Activated naive CD4-positive, alpha-beta T cell treated with anti-CD3 and anti-CD28 coated beads for 36 hours (primary cell): ENCODE results near the gene SLC2A8. TPM values are rescaled to one million over a fixed set of nuclear protein-coding genes. Genes with fewer than 3 reads are reported as not detected.

Source experiments
- CTCF ChIA-PET: fragments of 350-600 bp; sonication (Branson Sonifier 250); formaldehyde crosslinking; loops from one replicate; lab custom pipeline; 2021; ENCODE audit warnings: antibody characterized with exemption; lab: Charles Lee
- DNase-seq: peaks from one replicate; pipeline ENCODE4 v3.0.0-alpha.2; 2020
- H3K27ac Mint-ChIP-seq: one replicate; pipeline ENCODE4 v1.8.0; 2021; ENCODE audit warnings: mild to moderate bottlenecking, mixed read lengths
- H3K27me3 Mint-ChIP-seq: one replicate; pipeline ENCODE4 v1.8.0; 2021; ENCODE audit warnings: low read depth, mixed read lengths
- H3K36me3 Mint-ChIP-seq: one replicate; pipeline ENCODE4 v1.8.0; 2021; ENCODE audit warnings: low read depth, mixed read lengths
- H3K4me1 Mint-ChIP-seq: one replicate; pipeline ENCODE4 v1.8.0; 2021; ENCODE audit warnings: low read depth, mixed read lengths
- H3K4me3 Mint-ChIP-seq: one replicate; pipeline ENCODE4 v1.8.0; 2021; ENCODE audit warnings: mild to moderate bottlenecking, moderate library complexity, mixed read lengths
- H3K9me3 Mint-ChIP-seq: one replicate; pipeline ENCODE4 v1.8.0; 2021; ENCODE audit warnings: mixed read lengths
- intact Hi-C: fragments of 100-400 bp; cut with micrococcal nuclease; formaldehyde crosslinking; loops from one replicate; pipeline ENCODE4 v1.15.1; 2023
- total RNA-seq, 2 experiments: library from RNA; stranded (reverse); gene quantifications; one replicate each; pipeline ENCODE4 v1.2.3, GENCODE V29; 2021

Gene SLC2A8
- total RNA-seq, 2 experiments from 2014 or later: 3.4 TPM

GRCh38 chr9:127396253-127396807, 639 bp upstream of the SLC2A8 start:
- H3K27ac Mint-ChIP-seq: no peak overlapping the region
- no peaks in the 10 kb centered on the region for H3K36me3 Mint-ChIP-seq
- H3K4me3 Mint-ChIP-seq: peak overlapping the region; percentile 49
- peaks cover 9% of the 10 kb centered on the region for H3K4me1 Mint-ChIP-seq
- H3K27me3 Mint-ChIP-seq: peaks cover 74% of the 10 kb centered on the region
- no peak for DNase-seq
- intact Hi-C loops: loop anchor here (1.0 to 5.0 kb wide), 4 partner anchors 8 to 182 kb away; partner anchors contain the start of gene ZNF79
- CTCF ChIA-PET: interaction anchor here (1.0 to 1.7 kb wide), 5 partner anchors 8 to 181 kb away, joined by 3 to 6 read pairs (median 4); partner anchors contain the start of gene ZNF79
- H3K9me3 Mint-ChIP-seq: no peaks in the 10 kb centered on the region

GRCh38 chr9:127397646-127398274, 791 bp downstream of the SLC2A8 start:
- Mint-ChIP-seq H3K27me3 (peaks cover 69% of the 10 kb centered on the region), H3K9me3 (no peaks in the 10 kb centered on the region), H3K36me3 (no peaks in the 10 kb centered on the region)

GRCh38 chr9:127398275-127398647, 1.3 kb downstream of the SLC2A8 start:
- intact Hi-C loops: loop anchor here (5.0 kb wide), 1 partner anchor 36 kb away; no protein-coding TSS in a partner anchor
- Mint-ChIP-seq H3K4me1 (peaks cover 9% of the 10 kb centered on the region), H3K27me3 (peaks cover 64% of the 10 kb centered on the region), H3K4me3 (peak overlapping the region; percentile 61), H3K9me3 (no peaks in the 10 kb centered on the region), H3K36me3 (no peaks in the 10 kb centered on the region), H3K27ac (no peak overlapping the region)
- no peak for DNase-seq
- CTCF ChIA-PET: no interaction called here

More at GRCh38 chr9:127397646-127398274, 791 bp downstream of the SLC2A8 start:
- no peak overlapping the region for H3K27ac Mint-ChIP-seq
- intact Hi-C loops: loop anchor here (1.0 to 5.0 kb wide), 4 partner anchors 27 to 183 kb away; partner anchors contain the start of gene ZNF79
- peaks cover 9% of the 10 kb centered on the region for H3K4me1 Mint-ChIP-seq
- peak overlapping the region; percentile 61 for H3K4me3 Mint-ChIP-seq
- CTCF ChIA-PET: interaction anchor here (0.8 to 1.7 kb wide), 5 partner anchors 10 to 183 kb away, joined by 3 to 6 read pairs (median 3); partner anchors contain the start of gene ZNF79
- peak; percentile 46 for DNase-seq

GRCh38 chr9:127398715-127399400, 1.9 kb downstream of the SLC2A8 start:
- H3K4me3 Mint-ChIP-seq: no peak overlapping the region
- peaks cover 9% of the 10 kb centered on the region for H3K4me1 Mint-ChIP-seq
- no peaks in the 10 kb centered on the region for H3K36me3 Mint-ChIP-seq
- H3K9me3 Mint-ChIP-seq: no peaks in the 10 kb centered on the region
- no peak overlapping the region for H3K27ac Mint-ChIP-seq
- intact Hi-C loops: loop anchor here (5.0 kb wide), 1 partner anchor 37 kb away; no protein-coding TSS in a partner anchor
- no peak for DNase-seq
- H3K27me3 Mint-ChIP-seq: peaks cover 60% of the 10 kb centered on the region
- CTCF ChIA-PET: interaction anchor here (0.6 kb wide), 2 partner anchors 30 to 128 kb away, joined by 3 read pairs; no protein-coding TSS in a partner anchor

GRCh38 chr9:127399736-127400269, 2.8 kb downstream of the SLC2A8 start:
- Mint-ChIP-seq H3K4me3 (no peak overlapping the region), H3K27ac (no peak overlapping the region), H3K9me3 (no peaks in the 10 kb centered on the region), H3K27me3 (peaks cover 53% of the 10 kb centered on the region), H3K36me3 (no peaks in the 10 kb centered on the region), H3K4me1 (peaks cover 9% of the 10 kb centered on the region)
- CTCF ChIA-PET: interaction anchor here (0.6 kb wide), 1 partner anchor 40 kb away, joined by 5 read pairs; no protein-coding TSS in a partner anchor
- intact Hi-C loops: loop anchor here (5.0 kb wide), 1 partner anchor 38 kb away; no protein-coding TSS in a partner anchor
- no peak for DNase-seq

- CTCF ChIA-PET: interaction anchor here (0.6 kb wide), 1 partner anchor 9 kb away, joined by 3 read pairs; no protein-coding TSS in a partner anchor
- H3K27ac Mint-ChIP-seq: no peak overlapping the region
- H3K9me3 Mint-ChIP-seq: no peaks in the 10 kb centered on the region
- H3K4me1 Mint-ChIP-seq: peaks cover 4% of the 10 kb centered on the region
- DNase-seq: no peak
- H3K4me3 Mint-ChIP-seq: no peak overlapping the region
- H3K36me3 Mint-ChIP-seq: no peaks in the 10 kb centered on the region
- intact Hi-C loops: no loop called here
- peaks cover 47% of the 10 kb centered on the region for H3K27me3 Mint-ChIP-seq
Observed at GRCh38 chr9:127402401-127403090, 5.6 kb downstream of the SLC2A8 start.

GRCh38 chr9:127403507-127404192, 6.7 kb downstream of the SLC2A8 start:
- no peaks in the 10 kb centered on the region for H3K9me3 Mint-ChIP-seq
- CTCF ChIA-PET: interaction anchor here (0.6 kb wide), 1 partner anchor 11 kb away, joined by 3 read pairs; no protein-coding TSS in a partner anchor
- H3K36me3 Mint-ChIP-seq: no peaks in the 10 kb centered on the region
- no peak overlapping the region for H3K27ac Mint-ChIP-seq
- no peak for DNase-seq
- no peak overlapping the region for H3K4me3 Mint-ChIP-seq
- peaks cover 44% of the 10 kb centered on the region for H3K27me3 Mint-ChIP-seq
- intact Hi-C loops: no loop called here
- no peaks in the 10 kb centered on the region for H3K4me1 Mint-ChIP-seq

- no peak for DNase-seq
- CTCF ChIA-PET: no interaction called here
- no peaks in the 10 kb centered on the region for H3K36me3 Mint-ChIP-seq
- no peaks in the 10 kb centered on the region for H3K4me1 Mint-ChIP-seq
- peaks cover 36% of the 10 kb centered on the region for H3K27me3 Mint-ChIP-seq
- no peak overlapping the region for H3K27ac Mint-ChIP-seq
- H3K9me3 Mint-ChIP-seq: no peaks in the 10 kb centered on the region
- intact Hi-C loops: no loop called here
- H3K4me3 Mint-ChIP-seq: no peak overlapping the region
Observed at GRCh38 chr9:127404631-127405030, 7.7 kb downstream of the SLC2A8 start.

- intact Hi-C loops: no loop called here
- H3K27ac Mint-ChIP-seq: no peak overlapping the region
- no peaks in the 10 kb centered on the region for H3K4me1 Mint-ChIP-seq
- CTCF ChIA-PET: no interaction called here
- H3K9me3 Mint-ChIP-seq: no peaks in the 10 kb centered on the region
- H3K27me3 Mint-ChIP-seq: peaks cover 27% of the 10 kb centered on the region
- H3K4me3 Mint-ChIP-seq: no peak overlapping the region
- no peaks in the 10 kb centered on the region for H3K36me3 Mint-ChIP-seq
- no peak for DNase-seq
Observed at GRCh38 chr9:127405344-127406125, 8.6 kb downstream of the SLC2A8 start.

- H3K4me3 Mint-ChIP-seq: no peak overlapping the region
- H3K9me3 Mint-ChIP-seq: no peaks in the 10 kb centered on the region
- peaks cover 26% of the 10 kb centered on the region for H3K27me3 Mint-ChIP-seq
- intact Hi-C loops: no loop called here
- H3K36me3 Mint-ChIP-seq: no peaks in the 10 kb centered on the region
- H3K4me1 Mint-ChIP-seq: no peaks in the 10 kb centered on the region
- no peak overlapping the region for H3K27ac Mint-ChIP-seq
- CTCF ChIA-PET: no interaction called here
- no peak for DNase-seq
Observed at GRCh38 chr9:127406799-127407491, 10.0 kb downstream of the SLC2A8 start.
